Mesangial cell (primary cell): ENCODE measurements around the gene RAD23A. TPM values are rescaled to one million over a fixed set of nuclear protein-coding genes. Genes with fewer than 3 reads are reported as not detected.

Source experiments
- total RNA-seq: library from RNA; depleted of rRNA; stranded (reverse); fragments of >200 nt; gene quantifications from 2 replicates; pipeline ENCODE4 v1.2.3, GENCODE V29; 2015

Gene RAD23A
- 104 and 117 TPM in 2 replicates for total RNA-seq

GRCh38 chr19:12945479-12946091 lies at the start of gene RAD23A:
TSS of gene RAD23A (plus strand) at chr19:12945862. CDS start at chr19:12945949, 87 bp downstream.

GRCh38 chr19:12933287-12934072 lies 12.2 kb upstream of the RAD23A start, which contains the start of gene FARSA:
TSS of gene FARSA (minus strand) at chr19:12933711. CDS start at chr19:12933696, 15 bp downstream.

GRCh38 chr19:12937927-12938778 lies 7.5 kb upstream of the RAD23A start, which contains the start of gene CALR:
TSS of gene CALR (plus strand) at chr19:12938609. CDS start at chr19:12938680, 71 bp downstream.

GRCh38 chr19:12956446-12957388 lies 11.1 kb downstream of the RAD23A start, which contains the start of gene GADD45GIP1:
TSS of gene GADD45GIP1 (minus strand) at chr19:12957223. CDS start at chr19:12957212, 11 bp downstream.

GRCh38 chr19:12969292-12969988 lies 23.8 kb downstream of the RAD23A start, which contains the start of gene DAND5:
TSS of gene DAND5 (plus strand) at chr19:12969576. CDS start at chr19:12969661, 85 bp downstream.

GRCh38 chr19:12994701-12995595 lies 49.3 kb downstream of the RAD23A start, which contains the start of gene NFIX:
TSS of gene NFIX (plus strand) at chr19:12995475. CDS start at chr19:12995838, 363 bp downstream.

Other genes starting within 250 kb of the RAD23A start
- gene FBXW9, start 249.2 kb upstream of the RAD23A start, total RNA-seq, result 25.1 and 30.7 TPM in 2 replicates
- 44.5 and 46.6 TPM in 2 replicates for gene TNPO2, start 221.9 kb upstream of the RAD23A start, total RNA-seq
- gene TRIR, start 211.2 kb upstream of the RAD23A start, total RNA-seq, result 221 and 294 TPM in 2 replicates
- gene GET3, start 208.4 kb upstream of the RAD23A start, total RNA-seq, result 127 and 130 TPM in 2 replicates
- gene BEST2, start 194.1 kb upstream of the RAD23A start, total RNA-seq, result 0.38 TPM in 1 of 2 replicates, not detected in the other
- 7.3 and 13.2 TPM in 2 replicates for gene HOOK2, start 170.3 kb upstream of the RAD23A start, total RNA-seq
- 176 and 209 TPM in 2 replicates for gene JUNB, start 154.4 kb upstream of the RAD23A start, total RNA-seq
- 394 and 417 TPM in 2 replicates for gene PRDX2, start 144.1 kb upstream of the RAD23A start, total RNA-seq
- gene THSD8, start 143.8 kb upstream of the RAD23A start, total RNA-seq, result 0.76 TPM in 1 of 2 replicates, not detected in the other
- 12.3 and 59.2 TPM in 2 replicates for gene RNASEH2A, start 139.3 kb upstream of the RAD23A start, total RNA-seq
- gene RTBDN, start 111.3 kb upstream of the RAD23A start, total RNA-seq, result not detected in 2 replicates
- 0.49 and 1.0 TPM in 2 replicates for gene MAST1, start 107.3 kb upstream of the RAD23A start, total RNA-seq
- gene DNASE2, start 64.4 kb upstream of the RAD23A start, total RNA-seq, result 23.1 and 54.4 TPM in 2 replicates
- not detected in 2 replicates for gene KLF1, start 58.7 kb upstream of the RAD23A start, total RNA-seq
- 32.6 and 60.9 TPM in 2 replicates for gene GCDH, start 54.7 kb upstream of the RAD23A start, total RNA-seq
- gene SYCE2, start 26.6 kb upstream of the RAD23A start, total RNA-seq, result 0.25 and 0.33 TPM in 2 replicates
- 61.7 and 98.1 TPM in 2 replicates for gene FARSA, start 12.2 kb upstream of the RAD23A start, total RNA-seq
- 525 and 1,118 TPM in 2 replicates for gene CALR, start 7.3 kb upstream of the RAD23A start, total RNA-seq
- gene GADD45GIP1, start 11.4 kb downstream of the RAD23A start, total RNA-seq, result 45.5 and 82.6 TPM in 2 replicates
- gene DAND5, start 23.7 kb downstream of the RAD23A start, total RNA-seq, result 0.16 TPM in 1 of 2 replicates, not detected in the other
- gene NFIX, start 49.6 kb downstream of the RAD23A start, total RNA-seq, result 6.7 and 16.2 TPM in 2 replicates
- gene LYL1, start 157.0 kb downstream of the RAD23A start, total RNA-seq, result 2.9 and 6.4 TPM in 2 replicates
- 42.7 and 48.6 TPM in 2 replicates for gene TRMT1, start 170.9 kb downstream of the RAD23A start, total RNA-seq
- gene NACC1, start 172.4 kb downstream of the RAD23A start, total RNA-seq, result 107 and 120 TPM in 2 replicates
- gene STX10, start 204.5 kb downstream of the RAD23A start, total RNA-seq, result 79.7 and 95.2 TPM in 2 replicates
- gene IER2, start 204.5 kb downstream of the RAD23A start, total RNA-seq, result 75.2 and 81.3 TPM in 2 replicates